RPMI7951 (cell line): Measurements from ENCODE around the gene CCDC148. TPM values are rescaled to one million over a fixed set of nuclear protein-coding genes. Genes with fewer than 3 reads are reported as not detected.

Source experiments
- DNase-seq: peaks from one replicate; pipeline ENCODE4 v3.0.0-alpha.2; 2012; ENCODE audit warnings: low read depth
- total RNA-seq: library from RNA; depleted of rRNA; stranded (reverse); fragments of >200 nt; shearing (Covaris generic); gene quantifications from 2 replicates; pipeline ENCODE4 v1.2.3, GENCODE V29; 2014

Gene CCDC148
- total RNA-seq, 1 experiment from 2014 or later: 1.4 TPM

DNA sequence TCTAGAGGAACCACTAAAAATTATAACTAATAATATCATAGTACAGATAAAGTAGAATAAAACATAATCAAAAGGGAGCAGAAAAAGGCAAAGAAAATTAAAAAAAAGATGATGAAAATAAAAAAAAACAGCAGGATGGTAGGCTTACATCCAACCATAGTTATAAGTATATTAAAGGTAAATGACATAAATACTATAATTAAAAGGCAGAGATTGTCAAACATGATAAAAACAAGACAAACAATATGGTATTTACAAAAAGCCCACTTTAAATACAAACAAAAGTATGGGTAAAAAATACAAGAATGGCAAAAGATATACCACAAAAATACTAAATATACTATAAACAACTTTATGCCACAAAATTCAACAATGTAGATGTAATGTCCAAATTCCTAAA lies 24.4 kb downstream of the CCDC148 start:
- DNase-seq: no peak

DNA sequence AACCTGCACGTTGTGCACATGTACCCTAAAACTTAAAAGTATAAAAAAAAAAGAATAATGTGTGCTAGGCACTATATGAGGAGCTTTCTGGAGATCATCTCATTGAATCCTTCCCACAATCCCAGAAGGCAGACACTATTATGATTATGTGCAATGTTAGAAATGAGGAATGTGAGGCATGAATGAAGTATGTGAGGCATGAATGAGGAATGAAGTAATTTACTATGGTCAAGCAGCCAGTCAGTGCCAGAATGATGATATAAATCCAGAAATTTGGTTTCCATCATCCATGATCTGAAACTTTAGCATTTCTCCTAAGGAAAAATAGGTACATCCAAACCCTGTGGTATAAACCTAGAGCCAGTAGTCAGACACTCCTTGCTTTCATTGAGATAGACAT lies 42.0 kb downstream of the CCDC148 start:
- DNase-seq: no peak

DNA sequence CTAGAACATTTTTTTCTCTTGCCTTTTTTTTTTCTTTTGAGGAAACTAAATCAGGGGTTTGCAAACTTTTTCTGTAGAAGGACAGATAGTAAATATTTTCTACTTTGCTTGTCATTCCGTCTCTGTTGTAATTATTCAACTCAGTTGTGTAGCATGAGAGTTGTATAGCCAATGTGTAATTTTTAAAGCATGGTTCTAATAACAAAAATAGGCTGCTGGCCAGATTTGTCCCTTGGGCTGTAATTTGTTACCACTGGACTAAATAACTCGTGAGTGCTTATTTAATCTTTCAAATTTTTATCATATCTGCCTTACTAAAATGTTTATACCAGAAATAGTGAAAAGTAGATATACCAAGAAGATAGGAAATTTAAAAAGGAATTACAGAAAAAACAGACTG lies 43.0 kb downstream of the CCDC148 start:
- DNase-seq: no peak

DNA sequence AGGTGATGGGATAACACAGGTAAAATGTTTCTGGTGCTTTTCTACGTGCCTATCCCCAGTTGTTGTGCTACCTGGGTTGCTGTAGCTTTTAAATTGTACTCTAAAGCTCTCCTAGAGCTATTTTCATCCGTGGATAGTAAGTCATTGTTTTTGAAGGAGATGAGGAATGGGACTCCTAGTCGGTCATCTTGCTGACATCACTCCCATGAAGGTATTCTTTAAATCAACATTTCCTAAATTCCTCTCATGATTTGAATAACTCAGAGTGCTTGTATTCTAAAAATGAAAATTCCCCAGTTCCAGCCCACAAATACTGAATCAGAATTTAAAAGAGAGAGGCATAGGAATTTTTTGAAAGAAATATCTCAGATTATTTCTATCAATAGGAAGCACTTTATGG lies 44.3 kb downstream of the CCDC148 start:
- DNase-seq: no peak

GRCh38 chr2:158411748-158412147 lies 44.8 kb downstream of the CCDC148 start:
- no peak for DNase-seq

DNA sequence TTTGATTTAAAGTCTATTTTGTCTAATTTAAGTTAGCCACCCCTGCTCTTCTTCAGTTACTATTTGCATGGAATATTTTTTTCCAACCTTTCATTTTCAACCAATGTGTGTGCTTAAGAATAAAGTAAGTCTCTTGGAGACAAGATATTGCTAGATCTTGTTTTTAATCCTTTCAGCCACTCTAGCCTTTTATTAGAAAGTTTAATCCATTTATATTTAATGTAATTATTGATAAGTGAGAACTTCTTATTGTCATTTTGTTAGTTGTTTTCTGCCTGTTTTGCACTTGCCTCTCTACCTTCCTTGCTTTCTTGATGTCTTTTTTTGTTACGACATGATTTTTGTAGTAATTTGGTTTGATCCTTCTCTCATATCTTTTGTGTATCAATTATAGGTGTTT lies 46.4 kb downstream of the CCDC148 start:
- DNase-seq: no peak

GRCh38 chr2:158407031-158407430 lies 49.5 kb downstream of the CCDC148 start:
- no peak for DNase-seq

DNA sequence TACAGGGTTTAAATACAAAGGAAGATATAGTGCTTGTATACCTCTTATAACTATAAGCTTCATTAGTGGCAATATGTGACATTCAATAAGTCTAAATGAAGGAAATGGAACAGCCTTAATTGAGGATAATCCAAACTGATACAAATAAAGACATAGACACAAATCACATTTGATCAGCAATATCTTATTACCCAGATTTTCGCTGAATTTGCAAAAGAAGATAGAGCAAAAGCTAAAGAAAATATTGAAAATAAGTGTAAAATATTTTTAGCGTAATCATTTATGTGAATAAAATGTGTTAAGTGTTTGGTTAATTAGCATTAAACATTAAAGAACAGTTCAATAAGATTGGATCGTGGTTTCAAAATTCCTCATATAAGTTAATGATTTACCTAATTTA lies 51.2 kb downstream of the CCDC148 start:
- no peak for DNase-seq

DNA sequence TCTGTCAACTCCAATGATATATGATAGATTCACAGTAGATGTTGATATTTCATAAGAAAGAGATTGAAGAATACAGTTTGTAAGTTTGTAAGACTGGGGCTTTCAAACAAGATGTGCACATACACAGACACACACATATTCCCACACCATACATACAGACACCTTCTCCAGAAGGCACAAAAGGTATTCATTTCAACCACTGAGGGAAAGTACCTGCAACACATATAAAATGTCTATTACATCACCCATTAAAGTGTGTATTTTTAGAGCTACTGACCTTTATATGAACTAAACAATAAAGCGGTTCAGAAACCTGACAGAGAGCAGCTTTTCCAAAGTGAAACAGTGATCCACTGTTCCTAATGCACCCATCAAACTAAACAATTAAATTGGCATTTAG lies 53.3 kb downstream of the CCDC148 start:
- no peak for DNase-seq

GRCh38 chr2:158402665-158403064 lies 53.9 kb downstream of the CCDC148 start:
- DNase-seq: no peak

DNA sequence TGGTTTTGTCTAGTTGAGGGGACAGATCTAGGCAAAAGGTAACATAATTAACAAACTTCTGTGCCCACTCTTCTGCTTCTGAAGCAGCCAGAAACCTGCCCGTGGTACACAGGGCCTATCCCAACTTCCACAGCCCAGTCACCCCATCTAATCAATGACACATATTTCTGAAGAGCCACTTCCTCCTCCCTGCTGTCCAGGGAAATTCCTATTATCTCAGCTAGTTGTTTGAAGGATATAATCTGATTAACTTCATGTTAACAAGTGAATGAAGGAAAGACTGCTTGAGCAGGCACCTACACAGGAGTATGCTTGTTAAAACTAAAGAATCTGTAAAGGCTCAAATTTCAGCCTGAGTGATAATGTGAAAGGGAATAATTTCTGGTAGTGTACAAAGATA lies 61.4 kb downstream of the CCDC148 start:
- DNase-seq: no peak

DNA sequence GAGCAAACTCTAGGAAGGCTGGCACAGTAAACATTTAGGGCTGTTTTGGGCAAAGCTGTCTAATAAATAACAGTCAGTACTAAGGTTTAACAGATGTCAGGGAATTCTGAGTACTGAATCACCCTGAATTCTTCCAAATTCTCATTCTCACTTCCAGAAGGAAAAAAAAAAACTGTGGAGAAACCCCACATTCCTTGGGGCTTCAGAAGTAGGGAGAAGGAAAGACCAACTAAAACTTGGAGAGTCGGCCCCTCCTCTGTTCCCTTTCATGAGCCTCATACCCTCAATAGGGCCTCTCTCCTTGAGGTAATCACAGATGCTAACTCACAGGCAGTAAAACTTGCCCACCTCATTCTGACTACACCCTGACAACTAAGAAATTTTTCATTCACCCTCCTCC lies 62.1 kb downstream of the CCDC148 start:
- DNase-seq: no peak

GRCh38 chr2:158393886-158394285 lies 62.7 kb downstream of the CCDC148 start:
- no peak for DNase-seq

GRCh38 chr2:158392687-158393086 lies 63.9 kb downstream of the CCDC148 start:
- DNase-seq: no peak

GRCh38 chr2:158391876-158392275 lies 64.7 kb downstream of the CCDC148 start:
- DNase-seq: no peak

GRCh38 chr2:158391361-158391760 lies 65.2 kb downstream of the CCDC148 start:
- no peak for DNase-seq

- DNase-seq: no peak
Measured at GRCh38 chr2:158388159-158388558, 68.4 kb downstream of the CCDC148 start.

- DNase-seq: no peak
Measured at GRCh38 chr2:158385646-158386045, 70.9 kb downstream of the CCDC148 start.

DNA sequence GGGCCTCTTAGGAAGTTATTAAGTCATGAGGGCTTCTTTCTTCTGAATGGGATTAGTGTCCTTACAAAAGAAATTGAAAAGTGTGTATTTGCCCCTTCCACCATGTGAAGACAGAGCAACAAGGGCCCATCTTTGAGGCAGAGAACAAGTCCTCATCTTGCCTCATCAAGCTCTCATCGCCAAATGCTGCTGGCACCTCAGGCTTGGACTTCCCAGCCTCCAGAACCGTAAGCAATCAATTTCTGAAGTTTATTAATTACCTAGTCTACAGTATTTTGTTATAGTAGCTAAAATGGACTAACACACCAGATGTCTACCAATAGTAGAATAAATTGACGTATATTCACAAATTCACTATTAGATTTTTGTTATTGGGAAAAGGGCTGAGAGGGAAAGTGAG lies 74.6 kb downstream of the CCDC148 start:
- DNase-seq: no peak

DNA sequence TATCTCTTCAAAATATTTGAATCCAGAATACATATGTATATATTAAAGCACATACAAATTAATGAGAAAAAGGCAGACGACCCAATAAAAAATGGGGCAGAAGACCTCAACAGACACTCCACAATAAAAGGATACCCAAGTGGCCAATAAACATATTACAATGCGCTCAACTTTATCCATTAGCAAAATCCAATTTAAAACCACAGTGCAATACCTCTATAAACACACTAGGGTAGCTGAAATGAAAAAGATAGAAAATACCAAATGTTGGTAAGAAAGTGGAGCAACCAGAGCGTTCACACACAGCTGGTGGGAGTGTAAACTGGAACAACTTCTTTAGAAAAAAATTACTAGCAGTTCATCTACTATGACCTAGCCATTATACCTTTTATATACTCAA lies 75.3 kb downstream of the CCDC148 start:
- DNase-seq: no peak

GRCh38 chr2:158380746-158381145 lies 75.8 kb downstream of the CCDC148 start:
- no peak for DNase-seq

DNA sequence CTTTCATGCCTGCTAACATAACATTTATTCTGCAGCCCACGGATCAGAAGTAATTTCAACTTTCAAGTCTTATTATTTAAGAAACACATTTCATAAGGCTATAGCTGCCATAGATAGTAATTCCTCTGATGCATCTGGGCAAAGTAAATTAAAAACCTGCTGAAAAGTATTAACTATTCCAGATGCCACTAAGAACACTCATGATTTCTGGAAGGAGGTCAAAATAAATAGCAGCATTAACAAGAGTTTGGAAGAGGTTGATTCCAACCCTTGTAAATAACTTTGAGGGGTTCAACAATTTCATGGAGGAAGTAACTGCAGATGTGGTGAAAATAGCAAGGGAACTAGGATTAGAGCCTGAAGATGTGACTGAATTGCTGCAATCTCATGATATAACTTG lies 77.6 kb downstream of the CCDC148 start:
- no peak for DNase-seq

- DNase-seq: no peak
Measured at GRCh38 chr2:158366342-158366741, 90.2 kb downstream of the CCDC148 start.

DNA sequence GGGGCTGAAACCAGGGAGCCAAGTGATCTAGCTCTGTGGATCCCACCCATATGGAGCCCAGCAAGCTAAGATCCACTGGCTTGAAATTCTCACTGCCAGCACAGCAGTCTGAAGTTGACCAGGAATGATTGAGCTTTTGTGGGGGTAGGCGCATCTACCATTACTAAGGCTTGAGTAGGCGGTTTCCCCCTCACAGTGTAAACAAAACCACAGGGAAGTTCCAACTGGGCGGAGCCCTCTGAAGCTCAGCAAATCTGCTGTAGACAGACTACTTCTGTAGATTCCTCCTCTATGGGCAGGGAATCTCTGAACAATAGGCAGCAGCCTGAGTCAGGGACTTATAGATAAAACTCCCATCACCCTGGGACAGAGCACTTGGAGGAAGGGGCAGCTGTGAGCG lies 96.7 kb downstream of the CCDC148 start:
- DNase-seq: peak; percentile 21

GRCh38 chr2:158357699-158358098 lies 98.9 kb downstream of the CCDC148 start:
- DNase-seq: no peak
